BE2C (cell line): Measurements from ENCODE around the gene RBM33.

Experiments used
- DNase-seq: peaks from one replicate; pipeline ENCODE4 v3.0.0-alpha.2; 2020
- H3K27me3 ChIP-seq: fragments of 250-450 bp; sonication (Bioruptor Pico); 2 replicates; pipeline ENCODE4 v1.5.1; 2020; ENCODE audit warnings: mild to moderate bottlenecking
- H3K36me3 ChIP-seq: fragments of 250-450 bp; sonication (Bioruptor Pico); 2 replicates; pipeline ENCODE4 v1.5.1; 2020; ENCODE audit warnings: mild to moderate bottlenecking
- H3K4me1 ChIP-seq: fragments of 250-450 bp; sonication (Bioruptor Pico); 2 replicates; pipeline ENCODE4 v1.5.1; 2020
- H3K4me3 ChIP-seq: 2 replicates; pipeline ENCODE4 v1.5.1; 2011; ENCODE audit warnings: low read depth, low read length
- H3K9me3 ChIP-seq: fragments of 250-450 bp; sonication (Bioruptor Pico); 2 replicates; pipeline ENCODE4 v1.5.1; 2020
- CTCF ChIP-seq: IDR thresholded peaks from 2 replicates; pipeline ENCODE4 v1.5.1; 2012; ENCODE audit warnings: mild to moderate bottlenecking, low read depth, low read length

RBM33 gene

GRCh38 chr7:155649588-155649987, 5.1 kb downstream of the RBM33 start:
- TF ChIP-seq CTCF: no peak
- H3K27me3 ChIP-seq: no peaks in the 10 kb centered on the region
- H3K4me3 ChIP-seq: no peak overlapping the region
- no peaks in the 10 kb centered on the region for H3K9me3 ChIP-seq
- no peak for DNase-seq
- H3K4me1 ChIP-seq: no peaks in the 10 kb centered on the region
- peaks cover 25% of the 10 kb centered on the region for H3K36me3 ChIP-seq

GRCh38 chr7:155652156-155653114, 8.0 kb downstream of the RBM33 start:
- H3K36me3 ChIP-seq: peaks cover 21% of the 10 kb centered on the region
- no peaks in the 10 kb centered on the region for H3K4me1 ChIP-seq
- H3K4me3 ChIP-seq: no peak overlapping the region
- no peaks in the 10 kb centered on the region for H3K9me3 ChIP-seq
- no peak for TF ChIP-seq CTCF
- DNase-seq: no peak
- H3K27me3 ChIP-seq: no peaks in the 10 kb centered on the region

DNA sequence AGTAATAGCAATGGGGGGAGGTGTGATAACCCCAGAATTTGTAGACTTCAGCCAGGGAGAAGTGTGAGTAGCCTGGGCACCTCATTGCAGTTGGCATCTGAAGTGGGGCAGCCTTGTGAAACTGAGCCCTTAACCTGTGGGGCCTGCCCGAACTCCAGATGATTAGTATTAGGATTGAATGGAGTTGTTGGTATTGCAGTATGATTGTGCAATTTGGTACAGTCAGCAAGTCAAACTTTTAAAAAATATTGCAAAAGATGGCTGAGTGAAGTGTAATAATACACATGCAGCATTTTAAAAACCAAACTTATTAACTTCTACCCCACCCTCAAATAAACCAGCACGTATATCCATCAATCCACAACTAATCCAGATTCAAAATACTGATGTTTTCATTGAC, 9.3 kb downstream of the RBM33 start:
- Histone ChIP-seq H3K27me3 (no peaks in the 10 kb centered on the region), H3K4me3 (no peak overlapping the region), H3K9me3 (no peaks in the 10 kb centered on the region), H3K36me3 (peaks cover 13% of the 10 kb centered on the region; the same call in 1 of the 2 replicates), H3K4me1 (no peaks in the 10 kb centered on the region)
- no peak for TF ChIP-seq CTCF
- no peak for DNase-seq

- TF ChIP-seq CTCF: no peak
- Histone ChIP-seq H3K27me3 (no peaks in the 10 kb centered on the region), H3K9me3 (no peaks in the 10 kb centered on the region), H3K36me3 (peaks cover 6% of the 10 kb centered on the region; the same call in 1 of the 2 replicates), H3K4me1 (no peaks in the 10 kb centered on the region), H3K4me3 (no peak overlapping the region)
- no peak for DNase-seq
Measured at GRCh38 chr7:155656891-155657290, 12.4 kb downstream of the RBM33 start.

DNA sequence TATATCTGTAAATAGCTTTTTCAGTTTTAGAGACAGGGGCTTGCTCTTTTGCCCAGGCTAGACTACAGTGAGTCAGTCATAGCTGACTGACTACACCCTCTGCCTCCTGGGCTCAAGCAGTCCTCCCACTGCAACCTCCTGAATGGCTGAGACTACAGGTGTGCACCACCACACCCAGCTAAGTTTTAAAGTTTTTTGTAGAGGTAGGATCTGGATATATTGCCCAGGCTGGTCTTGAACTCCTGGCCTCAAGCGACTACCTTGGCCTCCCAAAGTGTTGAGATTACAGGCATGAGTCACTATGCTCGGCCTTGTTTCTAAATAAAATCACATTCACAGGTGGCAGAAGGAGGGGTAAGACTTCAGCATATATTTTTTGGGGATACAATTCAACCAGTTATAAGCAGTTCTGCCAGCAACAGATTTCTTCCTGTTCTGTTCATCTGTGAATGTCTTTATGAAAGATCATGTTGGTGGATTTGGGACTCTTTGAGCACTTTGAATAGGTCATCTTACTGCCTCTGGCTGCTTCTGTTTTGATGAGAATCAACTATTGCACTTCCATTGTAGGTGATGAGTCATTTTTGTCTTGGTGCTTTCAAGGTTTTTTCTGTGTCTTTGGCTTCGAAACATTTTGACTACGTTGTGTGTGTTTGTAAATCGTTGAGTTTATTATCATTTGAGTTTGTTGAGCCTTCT, 15.7 kb downstream of the RBM33 start:
- no peak for TF ChIP-seq CTCF
- DNase-seq: no peak
- H3K36me3 ChIP-seq: peaks cover 2% of the 10 kb centered on the region; the same call in 1 of the 2 replicates
- no peaks in the 10 kb centered on the region for H3K9me3 ChIP-seq
- H3K4me3 ChIP-seq: no peak overlapping the region
- no peaks in the 10 kb centered on the region for H3K27me3 ChIP-seq
- no peaks in the 10 kb centered on the region for H3K4me1 ChIP-seq

DNA sequence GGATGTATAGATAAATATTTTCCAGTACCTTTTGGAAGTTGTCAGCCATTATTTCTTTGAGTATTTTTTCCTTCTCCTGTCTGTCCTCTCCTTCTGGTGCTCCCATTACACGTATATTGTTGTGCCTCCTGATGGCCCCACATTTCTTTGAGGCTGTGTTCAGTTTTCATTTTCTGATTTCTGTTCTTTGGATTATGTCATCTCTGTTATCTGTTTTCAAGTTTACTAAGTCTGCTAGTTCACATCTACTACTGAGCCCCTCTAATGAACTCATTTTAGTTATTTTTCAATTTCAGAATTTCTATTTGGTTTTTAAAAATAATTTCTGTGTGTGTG, 16.3 kb downstream of the RBM33 start:
- TF ChIP-seq CTCF: no peak
- Histone ChIP-seq H3K9me3 (no peaks in the 10 kb centered on the region), H3K4me1 (no peaks in the 10 kb centered on the region), H3K4me3 (no peak overlapping the region), H3K36me3 (peaks cover 7% of the 10 kb centered on the region), H3K27me3 (no peaks in the 10 kb centered on the region)
- DNase-seq: no peak
